Loucy (cell line): ENCODE measurements around the gene OAS1.

Experiments used
- H2AFZ ChIP-seq: fragments of 200-600 bp; sonication (generic); 2 replicates; pipeline ENCODE4 v1.6.0; 2016; ENCODE audit warnings: antibody characterized with exemption, mild to moderate bottlenecking, low read length, moderate library complexity
- H3F3A ChIP-seq: fragments of 200-600 bp; 2 replicates; pipeline ENCODE4 v1.6.0; 2016; ENCODE audit warnings: antibody characterized with exemption, low read depth, mild to moderate bottlenecking
- H3K27me3 ChIP-seq: fragments of 200-600 bp; sonication (generic); 2 replicates; pipeline ENCODE4 v1.6.1; 2014; ENCODE audit warnings: low read length, mild to moderate bottlenecking; ENCODE audit not compliant: insufficient read depth, poor library complexity, severe bottlenecking
- H3K36me3 ChIP-seq: fragments of 200-600 bp; sonication (generic); 2 replicates; pipeline ENCODE4 v1.6.1; 2016; ENCODE audit warnings: low read length; ENCODE audit not compliant: insufficient read depth
- H3K4me1 ChIP-seq: fragments of 200-600 bp; sonication (generic); 2 replicates; pipeline ENCODE4 v1.5.1; 2014; ENCODE audit warnings: low read length, mild to moderate bottlenecking; ENCODE audit not compliant: insufficient read depth, poor library complexity, severe bottlenecking
- H3K4me2 ChIP-seq: fragments of 200-600 bp; sonication (generic); 2 replicates; pipeline ENCODE4 v1.6.0; 2014; ENCODE audit warnings: antibody characterized with exemption, low read length, low read depth, mild to moderate bottlenecking; ENCODE audit not compliant: poor library complexity, severe bottlenecking
- H3K4me3 ChIP-seq: fragments of 200-600 bp; sonication (generic); 2 replicates; pipeline ENCODE4 v1.5.1; 2014; ENCODE audit warnings: low read length, mild to moderate bottlenecking, mixed read lengths; ENCODE audit not compliant: poor library complexity, severe bottlenecking
- H3K79me2 ChIP-seq: fragments of 200-600 bp; sonication (generic); 2 replicates; pipeline ENCODE4 v1.6.1; 2014; ENCODE audit warnings: low read length; ENCODE audit not compliant: insufficient read depth
- H3K9ac ChIP-seq: fragments of 200-600 bp; sonication (generic); 2 replicates; pipeline ENCODE4 v1.6.0; 2014; ENCODE audit warnings: mild to moderate bottlenecking, low read depth, low read length, moderate library complexity; ENCODE audit not compliant: poor library complexity, severe bottlenecking
- H3K9me2 ChIP-seq: fragments of 200-600 bp; sonication (generic); replicated peaks from 2 replicates; pipeline ENCODE4 v1.6.1; 2016; ENCODE audit warnings: low read depth, low read length, mixed read lengths
- H3K9me3 ChIP-seq: fragments of 200-600 bp; sonication (generic); 2 replicates; pipeline ENCODE4 v1.6.1; 2014; ENCODE audit warnings: mild to moderate bottlenecking, antibody characterized with exemption, low read length, low read depth; ENCODE audit not compliant: insufficient read depth
- H4K20me1 ChIP-seq: fragments of 200-600 bp; sonication (generic); 2 replicates; pipeline ENCODE4 v1.6.0; 2014; ENCODE audit warnings: antibody characterized with exemption, low read length, mild to moderate bottlenecking; ENCODE audit not compliant: insufficient read depth, poor library complexity, severe bottlenecking
- CTCF ChIP-seq: fragments of 200-600 bp; sonication (generic); conservative IDR thresholded peaks from 2 replicates; pipeline ENCODE4 v1.5.1; 2014; ENCODE audit warnings: mild to moderate bottlenecking, antibody characterized with exemption, low read length
- EZH2phosphoT487 ChIP-seq: fragments of 200-600 bp; IDR thresholded peaks from 2 replicates; pipeline ENCODE4 v1.6.1; 2018; ENCODE audit warnings: antibody characterized with exemption, mild to moderate bottlenecking, moderate library complexity, borderline replicate concordance

Gene OAS1

GRCh38 chr12:112930350-112930749 is 23.6 kb downstream of the OAS1 start:
- no peaks in the 10 kb centered on the region for H4K20me1 ChIP-seq
- H3K4me2 ChIP-seq, result no peak overlapping the region
- no peaks in the 10 kb centered on the region for H3K9me2 ChIP-seq
- no peaks in the 10 kb centered on the region for H3F3A ChIP-seq
- no peaks in the 10 kb centered on the region for H3K4me1 ChIP-seq
- H3K79me2 ChIP-seq, result no peaks in the 10 kb centered on the region
- TF ChIP-seq EZH2phosphoT487, result no peak
- H3K27me3 ChIP-seq, result no peaks in the 10 kb centered on the region
- no peak overlapping the region for H2AFZ ChIP-seq
- H3K9me3 ChIP-seq, result no peaks in the 10 kb centered on the region
- H3K36me3 ChIP-seq, result no peaks in the 10 kb centered on the region
- no peak overlapping the region for H3K4me3 ChIP-seq
- H3K9ac ChIP-seq, result no peak overlapping the region

- Histone ChIP-seq H3K9ac (no peak overlapping the region), H3K4me2 (no peak overlapping the region), H4K20me1 (no peaks in the 10 kb centered on the region), H3K4me3 (no peak overlapping the region), H3K27me3 (no peaks in the 10 kb centered on the region), H2AFZ (no peak overlapping the region), H3K36me3 (no peaks in the 10 kb centered on the region), H3K4me1 (peaks cover 12% of the 10 kb centered on the region), H3K9me2 (no peaks in the 10 kb centered on the region), H3K79me2 (no peaks in the 10 kb centered on the region), H3F3A (peaks cover 6% of the 10 kb centered on the region; the same call in 1 of the 2 replicates), H3K9me3 (no peaks in the 10 kb centered on the region)
- TF ChIP-seq EZH2phosphoT487 (no peak), CTCF (no peak)
Observed at GRCh38 chr12:112932485-112933128, 25.8 kb downstream of the OAS1 start.

- Histone ChIP-seq H3K9ac (no peak overlapping the region), H3K9me2 (no peaks in the 10 kb centered on the region), H3K27me3 (no peaks in the 10 kb centered on the region), H3K4me3 (no peak overlapping the region), H3K4me1 (peaks cover 17% of the 10 kb centered on the region), H3K9me3 (no peaks in the 10 kb centered on the region), H3K36me3 (no peaks in the 10 kb centered on the region), H3K79me2 (no peaks in the 10 kb centered on the region), H4K20me1 (no peaks in the 10 kb centered on the region), H2AFZ (no peak overlapping the region), H3F3A (peaks cover 6% of the 10 kb centered on the region; the same call in 1 of the 2 replicates), H3K4me2 (no peak overlapping the region)
- no peak for TF ChIP-seq EZH2phosphoT487
- no peak for TF ChIP-seq CTCF
Observed at GRCh38 chr12:112933129-112933505, 26.4 kb downstream of the OAS1 start.

GRCh38 chr12:112936264-112936663 is 29.5 kb downstream of the OAS1 start:
- H3K27me3 ChIP-seq, result no peaks in the 10 kb centered on the region
- no peaks in the 10 kb centered on the region for H3K36me3 ChIP-seq
- H3K4me1 ChIP-seq, result peaks cover 38% of the 10 kb centered on the region
- no peak for TF ChIP-seq EZH2phosphoT487
- TF ChIP-seq CTCF, result no peak
- H3K79me2 ChIP-seq, result peaks cover 18% of the 10 kb centered on the region
- no peak overlapping the region for H3K4me2 ChIP-seq
- no peaks in the 10 kb centered on the region for H4K20me1 ChIP-seq
- H2AFZ ChIP-seq, result no peak overlapping the region
- no peaks in the 10 kb centered on the region for H3K9me2 ChIP-seq
- H3F3A ChIP-seq, result peaks cover 6% of the 10 kb centered on the region; the same call in 1 of the 2 replicates
- H3K4me3 ChIP-seq, result no peak overlapping the region
- no peak overlapping the region for H3K9ac ChIP-seq
- no peaks in the 10 kb centered on the region for H3K9me3 ChIP-seq
